ENCODE measurements around the gene PIF1.
A peak's percentile ranks its signal among the peaks of the same experiment; 100 is the strongest.

The PIF1 gene

DNA sequence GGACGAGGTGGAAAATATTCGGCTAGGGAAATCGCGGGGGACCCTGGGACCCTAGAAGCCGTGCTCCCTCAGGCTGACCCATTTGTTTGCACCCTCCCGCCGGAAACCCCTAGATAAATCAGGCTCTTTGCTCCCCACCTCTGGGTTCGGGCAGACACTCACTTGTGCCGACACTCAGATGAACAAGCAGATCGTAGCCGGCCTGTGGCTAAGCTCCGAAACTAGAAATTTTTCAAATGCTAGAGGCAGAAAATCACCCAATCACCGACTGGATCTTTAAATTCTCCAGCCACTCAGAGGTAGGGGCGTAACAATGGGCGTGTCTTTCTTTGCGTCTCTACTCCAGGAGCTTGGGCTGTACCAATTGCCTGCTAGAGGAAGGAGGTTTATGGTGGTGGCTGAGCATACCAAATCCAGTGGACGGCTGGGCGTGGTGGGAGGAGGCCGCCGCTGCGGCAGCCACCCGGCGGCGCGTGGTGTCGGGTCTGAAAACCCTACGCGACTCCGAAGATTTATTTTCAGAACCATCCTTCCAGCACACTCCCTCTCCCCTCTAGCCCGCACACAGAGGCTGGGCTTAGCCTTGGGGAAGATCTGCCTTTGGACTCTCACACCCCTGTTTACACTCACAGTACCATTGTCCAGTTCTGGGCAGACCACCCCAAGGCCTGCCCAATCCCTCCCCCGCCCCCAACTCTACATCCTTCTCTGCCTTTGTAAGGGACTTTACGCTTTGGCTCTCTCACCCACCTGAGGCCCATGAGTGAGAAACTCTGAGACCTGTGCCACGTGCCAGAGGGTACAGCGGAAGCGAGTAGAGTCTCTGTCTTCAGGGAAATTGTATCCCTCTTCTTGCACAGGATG, at the start of gene PIF1:
Gene PIF1 (minus strand): TSS at position 217 of the 864 bp plus-strand sequence. CDS start 1,312 bp downstream, outside the sequence.
- DNase-seq, result peak; percentile 95

DNA sequence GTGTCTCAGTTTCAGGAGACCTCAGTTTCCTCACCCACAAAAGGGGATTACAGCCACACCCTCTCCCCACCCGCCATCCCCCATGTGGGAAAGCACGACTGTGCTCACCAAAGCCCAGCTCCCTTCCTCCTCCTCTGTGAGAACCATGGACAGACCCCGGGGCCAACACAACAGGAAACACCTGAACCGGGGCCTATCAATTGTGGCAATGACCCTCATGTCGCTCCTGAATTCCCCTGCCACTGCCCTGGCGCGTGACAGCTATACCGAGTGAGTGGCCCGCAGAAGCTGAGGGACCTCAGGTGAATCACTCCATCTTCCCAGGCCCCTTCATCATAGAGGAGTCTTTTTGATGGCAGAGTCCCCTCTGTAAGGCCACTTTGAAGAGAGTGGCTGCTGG, 44.9 kb upstream of the PIF1 start:
- DNase-seq, result no peak

- no peak for DNase-seq
Measured at GRCh38 chr15:64869501-64869900, 44.1 kb upstream of the PIF1 start.

DNA sequence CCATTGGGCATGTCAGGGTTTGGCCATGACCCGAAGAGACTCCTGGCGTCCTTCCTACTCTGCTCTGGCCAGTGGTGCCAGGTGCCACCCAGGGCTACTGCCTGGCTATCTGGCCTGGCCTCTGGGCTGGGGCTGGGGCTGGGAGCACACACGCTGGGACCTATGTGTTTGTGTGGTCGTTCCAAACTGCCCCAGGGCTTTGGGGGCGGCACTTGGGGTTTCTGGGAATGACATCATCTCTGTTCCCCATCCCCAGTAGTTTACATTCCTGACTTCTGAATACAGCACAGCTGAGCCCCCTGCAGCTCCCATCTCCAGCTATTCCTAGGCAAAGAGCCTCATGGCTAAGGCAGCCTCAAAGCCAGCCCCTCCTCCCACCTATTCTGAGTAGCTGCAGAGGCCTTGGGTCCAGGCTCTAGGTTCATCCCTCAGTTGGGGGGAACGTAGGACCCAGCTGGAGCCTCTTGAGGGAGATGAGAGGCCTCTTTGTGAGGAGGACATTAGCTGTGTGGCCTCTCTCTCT, 40.6 kb upstream of the PIF1 start:
- no peak for DNase-seq

GRCh38 chr15:64865126-64865997, 39.9 kb upstream of the PIF1 start:
- DNase-seq, result no peak

GRCh38 chr15:64864068-64864467, 38.6 kb upstream of the PIF1 start:
- DNase-seq, result no peak

- no peak for DNase-seq
Measured at GRCh38 chr15:64862408-64862807, 37.0 kb upstream of the PIF1 start.

- no peak for DNase-seq
Measured at GRCh38 chr15:64861960-64862359, 36.5 kb upstream of the PIF1 start.

- no peak for DNase-seq
Measured at GRCh38 chr15:64861331-64861730, 35.9 kb upstream of the PIF1 start.

- no peak for DNase-seq
Measured at GRCh38 chr15:64859226-64859625, 33.8 kb upstream of the PIF1 start.

DNA sequence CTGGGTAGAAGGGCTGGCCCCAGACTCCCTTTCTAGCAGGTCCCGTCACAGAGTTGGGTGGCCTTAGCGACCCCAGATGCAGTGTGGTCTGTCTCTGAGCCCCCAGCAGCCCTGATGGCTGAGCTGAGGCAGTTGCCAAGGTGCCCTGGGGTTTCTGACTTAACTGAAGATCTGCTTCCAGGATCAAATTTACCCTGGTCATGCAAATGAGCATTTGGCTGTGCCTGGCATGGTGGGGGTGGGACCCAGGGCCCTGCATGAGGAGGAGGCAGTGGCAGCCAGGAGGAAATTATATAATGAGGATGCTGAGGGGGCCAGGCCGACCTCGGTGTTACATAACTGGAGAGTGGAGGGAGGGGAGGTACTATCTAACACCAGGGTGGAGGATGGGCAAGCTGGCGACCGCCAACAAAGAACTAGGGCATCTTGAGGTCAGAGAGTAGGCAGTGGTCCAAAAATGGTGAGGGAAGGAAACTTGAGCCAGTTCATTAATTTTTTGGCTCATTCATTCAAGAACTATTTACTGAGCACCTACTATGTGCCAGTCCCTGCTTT, 32.7 kb upstream of the PIF1 start:
- DNase-seq, result no peak

DNA sequence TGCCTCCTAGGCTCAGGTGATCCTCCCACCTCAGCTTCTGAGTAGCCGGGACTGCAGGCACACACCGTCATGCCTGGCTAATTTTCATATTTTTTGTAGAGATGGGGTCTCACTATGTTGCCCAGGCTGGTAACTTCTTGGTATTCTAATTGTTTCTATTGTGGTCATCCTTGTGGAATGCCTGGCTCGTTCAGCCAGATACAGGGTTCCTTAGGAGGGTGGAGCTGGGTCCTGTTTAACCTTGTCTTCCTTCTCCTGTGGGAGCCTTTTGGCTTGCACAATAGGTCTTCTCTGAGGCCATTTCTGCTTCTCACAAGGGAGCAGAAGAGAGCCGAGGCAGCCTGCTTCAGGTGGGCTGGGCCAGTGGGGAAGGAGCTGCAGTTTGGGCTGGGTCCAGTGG, 32.0 kb upstream of the PIF1 start:
- DNase-seq, result no peak

- no peak for DNase-seq
Measured at GRCh38 chr15:64856429-64857145, 31.1 kb upstream of the PIF1 start.

GRCh38 chr15:64855205-64855975, 29.9 kb upstream of the PIF1 start:
- no peak for DNase-seq

- no peak for DNase-seq
Measured at GRCh38 chr15:64854526-64854925, 29.1 kb upstream of the PIF1 start.

DNA sequence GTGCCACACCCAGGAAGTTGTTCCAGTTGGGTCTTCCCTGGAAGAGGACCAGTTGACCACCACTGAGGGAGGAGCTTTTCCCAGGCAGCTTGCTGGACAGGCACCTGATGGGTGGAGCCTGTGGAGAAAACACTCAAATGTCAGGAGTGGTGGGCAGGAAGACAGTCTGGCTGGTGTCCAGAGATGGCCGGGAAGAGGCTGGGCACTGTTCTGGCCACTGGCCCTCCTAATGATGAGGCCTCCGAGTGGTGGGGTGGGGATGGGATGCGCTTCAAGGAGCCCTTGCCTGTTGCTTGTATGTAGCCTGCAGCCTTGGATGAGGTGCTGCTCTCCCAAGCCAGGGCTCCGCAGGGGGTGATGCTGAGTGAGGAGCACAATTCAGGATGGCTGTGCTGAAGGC, 28.6 kb upstream of the PIF1 start:
- no peak for DNase-seq

DNA sequence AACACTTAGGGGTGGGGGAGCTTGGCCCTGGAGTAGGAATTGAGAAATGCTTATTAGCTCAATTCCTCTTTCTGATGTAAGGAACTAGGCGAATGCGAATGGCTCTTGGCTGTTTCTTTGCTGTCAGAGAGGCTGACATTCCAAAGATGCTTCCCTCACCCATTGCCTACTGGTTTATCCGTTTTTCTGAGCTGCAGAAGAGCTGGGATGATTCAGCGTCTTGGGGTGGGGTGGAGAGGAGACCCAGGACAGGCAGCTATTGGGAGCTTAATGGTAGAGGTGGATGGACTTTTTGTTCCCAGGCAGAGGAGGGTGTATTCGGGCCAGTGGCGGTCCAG, 26.0 kb upstream of the PIF1 start:
- DNase-seq, result no peak

DNA sequence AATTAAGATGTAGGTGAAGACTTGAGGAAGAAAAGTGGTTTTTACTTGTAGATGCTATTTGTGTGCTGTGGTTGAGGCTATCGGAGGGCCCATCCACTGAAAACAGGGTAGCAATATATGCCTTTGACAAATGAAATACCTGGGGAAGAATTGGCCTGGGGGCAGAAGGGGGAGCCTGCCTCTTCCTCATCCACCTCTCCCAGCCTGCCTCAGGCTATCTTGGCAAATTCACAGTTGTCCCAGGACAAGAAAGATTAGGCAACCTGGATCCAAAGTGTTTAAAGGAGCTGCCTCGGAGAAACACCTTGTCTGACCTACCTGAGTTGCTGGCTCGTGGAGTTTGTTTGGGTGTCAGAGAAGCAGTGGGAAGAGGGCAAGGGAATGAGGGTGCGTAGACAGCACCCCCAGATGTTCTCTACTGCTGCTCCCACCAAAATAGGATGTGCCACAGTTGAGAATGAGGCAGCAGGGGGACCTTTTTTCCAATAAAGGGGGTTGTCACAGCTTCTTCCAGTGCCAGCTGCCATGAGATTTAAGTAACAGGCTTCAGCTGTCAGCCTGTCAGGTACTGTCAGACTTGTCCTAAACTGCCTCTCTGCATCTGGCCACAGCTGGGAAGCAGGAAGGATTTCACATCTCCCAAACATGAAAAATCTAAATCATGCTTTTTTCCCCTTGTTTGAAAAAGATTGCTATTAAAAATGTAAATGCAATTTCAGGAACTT, 25.5 kb upstream of the PIF1 start:
- no peak for DNase-seq

DNA sequence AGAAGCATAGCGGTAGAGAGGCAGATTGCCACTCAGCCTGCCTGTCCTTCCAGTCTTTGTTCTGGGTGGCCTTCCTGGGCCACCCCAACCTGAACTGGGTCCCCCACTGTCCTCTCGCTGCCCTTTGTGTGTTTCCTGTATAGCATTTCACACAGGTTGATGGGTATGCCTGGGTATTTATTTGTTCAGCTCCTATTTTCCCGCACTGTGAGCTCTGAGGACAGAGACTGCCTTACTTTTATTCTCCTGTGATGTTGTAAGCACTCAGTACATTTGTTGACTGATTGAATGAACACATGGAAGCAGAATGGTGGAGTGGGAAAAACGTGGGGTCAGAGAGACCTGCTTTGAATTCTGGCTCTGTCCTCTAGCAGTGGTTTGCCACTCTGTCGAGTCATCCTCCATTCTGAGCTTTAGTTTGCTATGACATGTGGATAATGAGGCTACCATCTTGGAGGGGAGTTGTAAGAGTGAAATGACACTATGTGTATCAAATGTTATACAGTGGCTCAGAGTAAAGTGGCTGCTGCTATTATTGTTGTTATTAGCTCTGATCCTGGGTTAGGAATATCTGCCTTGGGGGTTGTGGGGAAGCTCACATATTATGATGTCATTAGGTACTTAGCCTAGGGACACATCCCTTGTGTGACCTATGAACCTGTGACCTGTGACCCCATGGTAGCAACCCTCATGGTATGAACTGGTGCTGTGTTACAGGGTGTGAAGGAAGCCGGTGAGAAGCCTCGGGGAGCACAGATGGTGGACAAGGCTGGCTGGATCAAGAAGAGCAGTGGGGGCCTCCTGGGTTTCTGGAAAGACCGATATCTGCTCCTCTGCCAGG, 22.6 kb upstream of the PIF1 start:
- no peak for DNase-seq

DNA sequence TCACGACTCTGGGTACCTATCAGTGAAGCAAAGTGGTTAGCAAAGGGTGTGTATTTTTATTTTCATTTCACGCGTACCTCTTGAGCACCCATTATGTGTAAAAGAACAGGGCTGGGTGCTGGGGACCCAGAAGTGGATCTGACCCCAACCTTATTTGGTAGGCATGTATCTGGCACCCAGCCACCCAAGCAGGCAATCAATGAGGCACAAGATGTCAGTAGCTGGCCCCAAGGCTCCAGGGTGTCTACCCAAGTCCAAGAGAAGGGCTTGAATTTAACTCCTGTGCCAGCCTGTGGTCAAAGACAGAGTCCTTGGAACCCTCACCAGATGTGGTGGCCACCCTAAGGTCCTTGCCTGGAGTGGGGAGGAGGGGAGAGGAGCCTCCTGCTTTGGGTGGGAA, 22.0 kb upstream of the PIF1 start:
- no peak for DNase-seq

All from NCI-H748 treated with DMSO at 0.1 percent for 48 hours (cell line).